Colonic mucosa (tissue), 4 donors: Measurements from ENCODE around the gene MAP3K14. TPM values are rescaled to one million over a fixed set of nuclear protein-coding genes. Genes with fewer than 3 reads are reported as not detected.

Source experiments
- DNase-seq: peaks from one replicate; pipeline ENCODE4 v3.0.0-alpha.2; 2020
- H3K27ac ChIP-seq: fragments of 200-600 bp; one replicate; pipeline ENCODE4 v1.8.0; 2021
- H3K27me3 ChIP-seq: fragments of 200-600 bp; one replicate; pipeline ENCODE4 v1.8.0; 2021
- H3K36me3 ChIP-seq: fragments of 200-600 bp; one replicate; pipeline ENCODE4 v1.8.0; 2021
- H3K4me1 ChIP-seq: fragments of 200-600 bp; one replicate; pipeline ENCODE4 v1.8.0; 2021; ENCODE audit warnings: mild to moderate bottlenecking
- H3K4me3 ChIP-seq: fragments of 200-600 bp; one replicate; pipeline ENCODE4 v1.8.0; 2021
- H3K9ac ChIP-seq, 2 donors: one replicate each; pipeline ENCODE4 v1.7.0; 2013; ENCODE audit warnings: control low read depth in 2 of 2, low read depth in 2 of 2, low read length in 2 of 2
- H3K9me3 ChIP-seq: fragments of 200-600 bp; one replicate; pipeline ENCODE4 v1.8.0; 2021
- intact Hi-C: fragments of 100-400 bp; cut with DNase I; formaldehyde crosslinking; loops from one replicate; pipeline ENCODE4 v1.14.1; 2022
- total RNA-seq, 2 donors: library from RNA; stranded (reverse); fragmentation: NEBNext Ultra II Directional in 1 of 2; extraction: Animal tissue kit (Norgen Biotek cat#: 25700) in 1 of 2; gene quantifications; one replicate each; pipeline ENCODE4 v1.2.1, GENCODE V29; 2021
- TF ChIP-seq, protein P1 (sequence below): fragments of 200-600 bp; IDR thresholded peaks from one replicate; pipeline ENCODE4 v1.8.0; 2022; ENCODE audit warnings: antibody characterized with exemption, mild to moderate bottlenecking
- donor health status: healthy.
- donor health status: DM: no; HTN: no; CAD: no.
- donor health status: DM: no; HTN: no; CAD: no.

The MAP3K14 gene
- total RNA-seq, 2 donors from 2014 or later: 11.1 to 15.0 TPM

DNA sequence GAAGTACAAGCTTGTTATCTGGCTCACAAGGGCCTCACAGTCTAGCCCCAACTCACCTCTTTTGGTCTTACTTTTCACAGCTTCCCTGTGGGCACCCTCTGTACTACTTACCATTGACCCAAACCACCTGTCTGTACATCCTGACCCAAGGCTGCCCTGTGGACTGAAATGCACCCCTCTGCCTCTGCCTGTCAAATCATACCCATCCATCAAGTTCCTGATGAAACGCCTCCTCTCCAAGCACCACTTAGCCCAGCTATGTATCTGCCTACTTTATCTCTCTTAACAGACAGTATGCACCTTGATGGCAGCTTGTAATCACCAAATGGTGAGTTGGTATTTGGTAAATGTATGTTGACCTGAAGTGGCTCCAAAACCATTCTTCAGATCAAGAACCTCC, 7.5 kb upstream of the MAP3K14 start:
- Histone ChIP-seq H3K27me3 (no peaks in the 10 kb centered on the region), H3K4me3 (no peak overlapping the region), H3K9ac (no peak overlapping the region), H3K27ac (no peak overlapping the region), H3K9me3 (no peaks in the 10 kb centered on the region), H3K36me3 (no peaks in the 10 kb centered on the region), H3K4me1 (peaks cover 10% of the 10 kb centered on the region)
- TF ChIP-seq, protein P1, sequence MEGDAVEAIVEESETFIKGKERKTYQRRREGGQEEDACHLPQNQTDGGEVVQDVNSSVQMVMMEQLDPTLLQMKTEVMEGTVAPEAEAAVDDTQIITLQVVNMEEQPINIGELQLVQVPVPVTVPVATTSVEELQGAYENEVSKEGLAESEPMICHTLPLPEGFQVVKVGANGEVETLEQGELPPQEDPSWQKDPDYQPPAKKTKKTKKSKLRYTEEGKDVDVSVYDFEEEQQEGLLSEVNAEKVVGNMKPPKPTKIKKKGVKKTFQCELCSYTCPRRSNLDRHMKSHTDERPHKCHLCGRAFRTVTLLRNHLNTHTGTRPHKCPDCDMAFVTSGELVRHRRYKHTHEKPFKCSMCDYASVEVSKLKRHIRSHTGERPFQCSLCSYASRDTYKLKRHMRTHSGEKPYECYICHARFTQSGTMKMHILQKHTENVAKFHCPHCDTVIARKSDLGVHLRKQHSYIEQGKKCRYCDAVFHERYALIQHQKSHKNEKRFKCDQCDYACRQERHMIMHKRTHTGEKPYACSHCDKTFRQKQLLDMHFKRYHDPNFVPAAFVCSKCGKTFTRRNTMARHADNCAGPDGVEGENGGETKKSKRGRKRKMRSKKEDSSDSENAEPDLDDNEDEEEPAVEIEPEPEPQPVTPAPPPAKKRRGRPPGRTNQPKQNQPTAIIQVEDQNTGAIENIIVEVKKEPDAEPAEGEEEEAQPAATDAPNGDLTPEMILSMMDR: no peak
- intact Hi-C loops: no loop called here
- DNase-seq: no peak

DNA sequence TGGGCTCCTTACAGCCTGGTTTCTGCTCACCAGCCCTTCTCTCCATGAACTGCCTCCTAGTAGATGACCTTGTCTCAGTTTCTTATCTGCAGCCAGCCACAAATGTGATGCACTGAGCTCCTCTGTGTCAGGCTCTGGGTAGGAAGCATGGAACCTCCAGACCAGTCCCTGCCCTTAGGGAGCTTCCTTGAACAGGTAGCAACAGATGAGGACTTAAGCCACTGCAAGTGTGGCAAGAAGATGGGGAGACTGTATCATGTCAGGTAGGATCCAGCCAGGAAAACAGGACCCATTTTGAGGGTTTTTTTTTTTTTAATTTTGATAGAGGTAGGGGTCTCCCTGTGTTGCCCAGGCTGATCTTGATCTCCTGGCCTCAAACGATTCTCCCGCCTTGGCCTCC, 5.3 kb upstream of the MAP3K14 start:
- peaks cover 21% of the 10 kb centered on the region for H3K4me1 ChIP-seq
- intact Hi-C loops: no loop called here
- no peak for DNase-seq
- H3K9ac ChIP-seq: no peak overlapping the region
- H3K27me3 ChIP-seq: no peaks in the 10 kb centered on the region
- H3K36me3 ChIP-seq: no peaks in the 10 kb centered on the region
- no peaks in the 10 kb centered on the region for H3K9me3 ChIP-seq
- H3K4me3 ChIP-seq: no peak overlapping the region
- no peak overlapping the region for H3K27ac ChIP-seq
- TF ChIP-seq, protein P1: no peak

DNA sequence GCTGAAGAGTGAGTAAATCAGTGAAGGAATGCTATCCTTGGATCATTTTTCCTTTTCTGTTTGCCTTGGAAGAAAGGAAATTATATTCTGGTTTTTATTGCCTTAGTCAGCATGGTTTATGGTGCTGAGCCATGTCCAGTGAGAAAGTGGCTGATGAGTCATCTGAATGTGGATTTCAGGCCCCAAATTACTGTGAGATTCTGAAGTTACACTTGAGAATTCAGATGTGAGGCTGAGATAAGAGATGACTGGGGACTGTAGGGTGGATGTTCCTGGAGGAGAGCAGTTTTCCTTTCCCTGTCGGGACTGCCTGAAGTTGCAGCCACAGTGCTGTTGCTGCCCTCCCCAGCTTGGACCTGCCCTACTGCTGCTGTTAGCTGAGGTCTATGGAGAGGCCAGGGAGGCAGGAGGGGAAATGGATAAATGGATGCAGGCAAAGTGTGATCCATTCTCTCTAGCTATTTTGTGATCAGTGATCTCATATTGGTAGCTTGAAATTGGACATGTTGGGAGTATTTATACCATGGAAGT, 4.2 kb upstream of the MAP3K14 start:
- no peak overlapping the region for H3K4me3 ChIP-seq
- peaks cover 21% of the 10 kb centered on the region for H3K4me1 ChIP-seq
- H3K36me3 ChIP-seq: no peaks in the 10 kb centered on the region
- H3K9me3 ChIP-seq: no peaks in the 10 kb centered on the region
- H3K27ac ChIP-seq: peak overlapping the region; percentile 98
- intact Hi-C loops: no loop called here
- no peaks in the 10 kb centered on the region for H3K27me3 ChIP-seq
- DNase-seq: peak; percentile 67
- TF ChIP-seq, protein P1: no peak
- peak overlapping the region in 1 of 2 donors; percentile 72 for H3K9ac ChIP-seq

DNA sequence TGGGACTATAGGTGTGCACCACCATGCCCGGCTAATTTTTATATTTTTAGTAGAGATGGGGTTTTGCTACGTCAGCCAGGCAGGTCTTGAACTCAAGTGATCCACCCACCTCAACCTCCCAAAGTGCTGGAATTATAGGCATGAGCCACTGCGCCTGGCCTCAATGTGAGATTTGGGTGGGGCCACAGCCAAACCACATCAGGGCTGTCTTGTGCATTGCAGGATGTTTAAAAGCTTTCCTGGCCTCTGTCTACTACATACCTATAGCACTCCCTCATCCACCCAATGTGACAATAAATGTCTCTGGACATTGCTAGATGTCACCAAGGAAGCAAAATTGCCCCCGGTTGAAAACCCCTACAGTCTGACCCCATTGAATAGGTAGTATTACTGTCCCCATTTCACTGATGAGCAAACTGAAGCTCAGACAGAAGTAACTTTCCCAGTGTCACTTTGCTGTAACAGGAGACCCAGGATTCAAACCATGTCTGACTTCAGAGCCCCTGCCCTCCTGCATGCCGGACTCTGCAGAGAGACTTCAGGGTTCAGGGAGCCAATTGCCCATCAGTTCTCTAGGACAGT, 3.6 kb upstream of the MAP3K14 start:
- peaks cover 21% of the 10 kb centered on the region for H3K4me1 ChIP-seq
- TF ChIP-seq, protein P1: no peak
- intact Hi-C loops: no loop called here
- DNase-seq: no peak
- H3K4me3 ChIP-seq: no peak overlapping the region
- no peak overlapping the region for H3K9ac ChIP-seq
- H3K27me3 ChIP-seq: no peaks in the 10 kb centered on the region
- peak overlapping the region; percentile 98 for H3K27ac ChIP-seq
- H3K36me3 ChIP-seq: no peaks in the 10 kb centered on the region
- no peaks in the 10 kb centered on the region for H3K9me3 ChIP-seq

DNA sequence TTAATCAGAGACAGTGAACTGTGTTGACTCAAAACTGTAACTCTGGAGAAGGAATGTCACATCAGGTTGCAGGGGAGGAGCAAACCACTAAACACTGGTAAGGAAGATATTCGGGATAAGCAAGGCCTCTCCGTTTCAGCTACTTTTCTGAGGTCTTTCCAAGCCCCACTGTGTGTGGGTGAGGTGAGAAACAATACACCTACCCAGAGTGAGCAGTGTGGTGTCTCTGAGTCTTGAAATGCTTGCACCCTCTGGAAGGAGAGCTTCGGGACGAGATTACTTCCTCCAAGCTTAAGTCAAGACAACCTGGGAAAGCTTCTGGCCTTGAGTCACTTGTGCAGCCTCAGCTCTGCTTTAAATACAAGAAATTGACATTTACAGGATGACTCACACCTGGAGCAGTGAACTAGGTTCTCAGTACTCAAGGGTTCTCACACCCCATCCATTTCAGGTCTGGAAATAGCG, 2.5 kb upstream of the MAP3K14 start:
- TF ChIP-seq, protein P1: no peak
- intact Hi-C loops: no loop called here
- H3K36me3 ChIP-seq: no peaks in the 10 kb centered on the region
- peaks cover 21% of the 10 kb centered on the region for H3K4me1 ChIP-seq
- H3K9me3 ChIP-seq: no peaks in the 10 kb centered on the region
- no peaks in the 10 kb centered on the region for H3K27me3 ChIP-seq
- H3K27ac ChIP-seq: peak overlapping the region; percentile 98
- H3K9ac ChIP-seq: peak overlapping the region in 1 of 2 donors; percentile 55
- peak; percentile 59 for DNase-seq
- no peak overlapping the region for H3K4me3 ChIP-seq
